Measurements from ENCODE around the gene PHAF1. TPM values are rescaled to one million over a fixed set of nuclear protein-coding genes. Genes with fewer than 3 reads are reported as not detected.

PHAF1 gene
- 12.1 TPM for total RNA-seq

- ATAC-seq = peak; percentile 88
These were observed at the start of gene PHAF1 for GRCh38 chr16:67109407-67110135. Gene PHAF1, plus strand, starts transcription at chr16:67109941. Its CDS starts 235 bp downstream, at chr16:67110176.

GRCh38 chr16:67063008-67063407 is 46.7 kb upstream of the PHAF1 start:
- ATAC-seq = no peak

GRCh38 chr16:67068212-67068753 is 41.5 kb upstream of the PHAF1 start:
- no peak for ATAC-seq

GRCh38 chr16:67071476-67072048 is 38.2 kb upstream of the PHAF1 start:
- no peak for ATAC-seq

- ATAC-seq = no peak
These were observed 34.4 kb upstream of the PHAF1 start for GRCh38 chr16:67075331-67075730.

GRCh38 chr16:67077871-67078270 is 31.9 kb upstream of the PHAF1 start:
- no peak for ATAC-seq

- no peak for ATAC-seq
These were observed 27.6 kb upstream of the PHAF1 start for GRCh38 chr16:67082100-67082499.

GRCh38 chr16:67082891-67083290 is 26.9 kb upstream of the PHAF1 start:
- ATAC-seq = no peak

GRCh38 chr16:67084345-67085028 is 25.3 kb upstream of the PHAF1 start:
- no peak for ATAC-seq

GRCh38 chr16:67086822-67087221 is 22.9 kb upstream of the PHAF1 start:
- ATAC-seq = no peak

- no peak for ATAC-seq
These were observed 22.4 kb upstream of the PHAF1 start for GRCh38 chr16:67087291-67087690.

- ATAC-seq = no peak
These were observed 21.9 kb upstream of the PHAF1 start for GRCh38 chr16:67087803-67088202.

- ATAC-seq = no peak
These were observed 21.2 kb upstream of the PHAF1 start for GRCh38 chr16:67088551-67088950.

GRCh38 chr16:67089101-67089500 is 20.6 kb upstream of the PHAF1 start:
- no peak for ATAC-seq

- ATAC-seq = no peak
These were observed 17.7 kb upstream of the PHAF1 start for GRCh38 chr16:67091906-67092566.

GRCh38 chr16:67093098-67093726 is 16.5 kb upstream of the PHAF1 start:
- ATAC-seq = no peak

- ATAC-seq = no peak
These were observed 11.1 kb upstream of the PHAF1 start for GRCh38 chr16:67098599-67098998.

- no peak for ATAC-seq
These were observed 9.0 kb upstream of the PHAF1 start for GRCh38 chr16:67100569-67101310.

GRCh38 chr16:67101311-67102082 is 8.2 kb upstream of the PHAF1 start:
- ATAC-seq = no peak

GRCh38 chr16:67104061-67104460 is 5.7 kb upstream of the PHAF1 start:
- ATAC-seq = no peak

- peak; percentile 68 for ATAC-seq
These were observed 4.9 kb upstream of the PHAF1 start for GRCh38 chr16:67104845-67105244.
